ENCODE data around the gene EPYC.

- TF ChIP-seq ZNF558 (CRISPR knock-in tag; IDR thresholded peaks at IDR 0.05; ENCODE audit: borderline replicate concordance) (no peak), CTCF (CRISPR knock-in tag; IDR thresholded peaks at IDR 0.05) (no peak), ZNF512 (CRISPR knock-in tag; IDR thresholded peaks at IDR 0.05) (no peak), ZSCAN29 (CRISPR knock-in tag; conservative IDR thresholded peaks at IDR 0.05) (no peak), YEATS4 (CRISPR knock-in tag; IDR thresholded peaks at IDR 0.05; ENCODE audit: borderline replicate concordance) (no peak), ZFP41 (CRISPR knock-in tag; IDR thresholded peaks at IDR 0.05; ENCODE audit: borderline replicate concordance) (no peak)
These were observed 34.3 kb downstream of the EPYC start for GRCh38 chr12:90970471-90970870.
